GM12801 (cell line): ENCODE measurements around the gene ALDOA.

Experiments used
- CTCF ChIP-seq: IDR thresholded peaks from one replicate; pipeline ENCODE4 v1.5.1; 2011; ENCODE audit warnings: control low read depth; ENCODE audit not compliant: insufficient read length; ENCODE audit errors: extremely low read depth

Gene ALDOA

GRCh38 chr16:30049871-30050270 is 15.7 kb upstream of the ALDOA start:
- TF ChIP-seq CTCF, result no peak

GRCh38 chr16:30051518-30051917 is 14.0 kb upstream of the ALDOA start:
- no peak for TF ChIP-seq CTCF

- TF ChIP-seq CTCF, result no peak
Measured at GRCh38 chr16:30052671-30053372, 12.7 kb upstream of the ALDOA start.

GRCh38 chr16:30053376-30054015 is 12.1 kb upstream of the ALDOA start:
- TF ChIP-seq CTCF, result no peak

GRCh38 chr16:30054451-30054850 is 11.1 kb upstream of the ALDOA start:
- TF ChIP-seq CTCF, result no peak

- no peak for TF ChIP-seq CTCF
Measured at GRCh38 chr16:30054959-30055553, 10.5 kb upstream of the ALDOA start.

- TF ChIP-seq CTCF, result no peak
Measured at GRCh38 chr16:30060346-30060745, 5.2 kb upstream of the ALDOA start.
